IMR-90 (cell line): ENCODE data around the gene DNAH8. TPM values are rescaled to one million over a fixed set of nuclear protein-coding genes. Genes with fewer than 3 reads are reported as not detected.

Experiments used
- ATAC-seq: fragments of 200-7000 bp; cut with Tn5 transposase; 2 replicates; pipeline ENCODE4 v1.9.1; 2020; ENCODE audit warnings: low read depth, mild to moderate bottlenecking, moderate library complexity
- BruUV-seq: library from RNA; stranded (reverse); fragments of 400-500 nt; replicated peaks from 2 replicates; lab custom pipeline; 2021; lab: Mats Ljungman, UMichigan
- CTCF ChIA-PET: fragments of 300-600 bp; formaldehyde crosslinking; extraction: SDS; loops from one replicate; lab custom pipeline; 2021; ENCODE audit warnings: antibody characterized with exemption; lab: Yijun Ruan, JAX
- POLR2A ChIA-PET: fragments of 300-600 bp; sonication (Branson Sonifier 250); formaldehyde crosslinking; loops from one replicate; lab custom pipeline; 2022; ENCODE audit warnings: antibody characterized with exemption; ENCODE audit not compliant: unreplicated experiment; lab: Charles Lee
- DNase-seq: peaks from one replicate; pipeline ENCODE4 v3.0.0; 2013
- H2AFZ ChIP-seq: replicated peaks from 2 replicates; pipeline ENCODE3; 2013; ENCODE audit warnings: low read length, mild to moderate bottlenecking; ENCODE audit not compliant: poor library complexity
- H2AK5ac ChIP-seq: 2 replicates; pipeline ENCODE4 v1.6.1; 2013; ENCODE audit warnings: low read depth, low read length, inconsistent platforms
- H2AK9ac ChIP-seq: replicated peaks from 2 replicates; pipeline ENCODE3; 2013; ENCODE audit warnings: mild to moderate bottlenecking, low read depth, low read length, moderate library complexity; ENCODE audit not compliant: poor library complexity
- H2BK120ac ChIP-seq: 2 replicates; pipeline ENCODE4 v1.6.1; 2013; ENCODE audit warnings: low read depth, low read length, inconsistent platforms
- H2BK15ac ChIP-seq: 3 replicates; pipeline ENCODE4 v1.6.1; 2013; ENCODE audit warnings: low read depth, low read length, inconsistent platforms
- H2BK20ac ChIP-seq: 2 replicates; pipeline ENCODE4 v1.6.1; 2013; ENCODE audit warnings: low read depth, mild to moderate bottlenecking, inconsistent platforms, low read length, moderate library complexity
- H2BK5ac ChIP-seq: 2 replicates; pipeline ENCODE4 v1.6.1; 2013; ENCODE audit warnings: mild to moderate bottlenecking, low read depth, low read length, inconsistent platforms; ENCODE audit not compliant: poor library complexity, severe bottlenecking
- H3K14ac ChIP-seq: replicated peaks from 2 replicates; pipeline ENCODE4 v1.6.1; 2013; ENCODE audit warnings: low read depth, low read length, inconsistent platforms
- H3K18ac ChIP-seq: 2 replicates; pipeline ENCODE4 v1.6.1; 2013; ENCODE audit warnings: low read depth, low read length, control low read depth
- H3K23ac ChIP-seq: 2 replicates; pipeline ENCODE4 v1.6.1; 2013; ENCODE audit warnings: low read depth, low read length, inconsistent platforms
- H3K27ac ChIP-seq: 2 replicates; pipeline ENCODE4 v1.5.1; 2013; ENCODE audit warnings: mild to moderate bottlenecking, control low read depth, low read length; ENCODE audit not compliant: insufficient read depth
- H3K27me3 ChIP-seq: 2 replicates; pipeline ENCODE4 v1.6.1; 2013; ENCODE audit warnings: low read length; ENCODE audit not compliant: control insufficient read depth, insufficient read depth
- H3K36me3 ChIP-seq: 2 replicates; pipeline ENCODE4 v1.6.1; 2013; ENCODE audit warnings: low read length, mixed read lengths; ENCODE audit not compliant: control insufficient read depth, insufficient read depth
- H3K4ac ChIP-seq: 2 replicates; pipeline ENCODE4 v1.6.1; 2013; ENCODE audit warnings: low read depth, low read length, inconsistent platforms
- H3K4me1 ChIP-seq: 2 replicates; pipeline ENCODE4 v1.6.1; 2013; ENCODE audit warnings: low read length, mixed read lengths; ENCODE audit not compliant: control insufficient read depth, insufficient read depth
- H3K4me2 ChIP-seq: 2 replicates; pipeline ENCODE4 v1.6.1; 2013; ENCODE audit warnings: low read depth, mild to moderate bottlenecking, control low read depth, low read length, moderate library complexity
- H3K4me3 ChIP-seq: 2 replicates; pipeline ENCODE4 v1.5.1; 2013; ENCODE audit warnings: low read depth, mild to moderate bottlenecking, control low read depth, low read length, moderate library complexity; ENCODE audit not compliant: insufficient read depth
- H3K56ac ChIP-seq: 2 replicates; pipeline ENCODE4 v1.6.1; 2013; ENCODE audit warnings: low read length, inconsistent platforms; ENCODE audit not compliant: insufficient read depth; ENCODE audit errors: extremely low read depth
- H3K79me1 ChIP-seq, 2 experiments: 2 replicates each; pipeline ENCODE4 v1.6.1; 2013; ENCODE audit warnings: low read length in 2 of 2, inconsistent platforms in 1 of 2, low read depth in 1 of 2
- H3K9ac ChIP-seq: 2 replicates; pipeline ENCODE4 v1.6.1; 2013; ENCODE audit warnings: low read depth, low read length, control low read depth
- H3K9me1 ChIP-seq: 2 replicates; pipeline ENCODE4 v1.6.1; 2013; ENCODE audit warnings: low read length, inconsistent platforms; ENCODE audit not compliant: insufficient read depth
- H3K9me3 ChIP-seq: 2 replicates; pipeline ENCODE4 v1.6.1; 2013; ENCODE audit warnings: low read length; ENCODE audit not compliant: control insufficient read depth, insufficient read depth
- H4K20me1 ChIP-seq: 2 replicates; pipeline ENCODE4 v1.6.1; 2013; ENCODE audit warnings: low read length, inconsistent platforms; ENCODE audit not compliant: insufficient read depth
- H4K5ac ChIP-seq: 2 replicates; pipeline ENCODE4 v1.6.1; 2013; ENCODE audit warnings: mild to moderate bottlenecking, low read depth, low read length, control low read depth
- H4K8ac ChIP-seq, 2 experiments: 2 replicates each; pipeline ENCODE4 v1.6.1; 2013; ENCODE audit warnings: low read depth in 2 of 2, low read length in 2 of 2, control low read depth in 1 of 2, inconsistent platforms in 1 of 2
- H4K91ac ChIP-seq: 2 replicates; pipeline ENCODE4 v1.6.1; 2013; ENCODE audit warnings: low read depth, low read length, inconsistent platforms; ENCODE audit not compliant: insufficient read depth
- BHLHE40 ChIP-seq: fragments of 150-350 bp; IDR thresholded peaks from 2 replicates; pipeline ENCODE4 v1.6.1; 2016; ENCODE audit warnings: mild to moderate bottlenecking, low read depth, low read length
- CEBPB ChIP-seq: IDR thresholded peaks from 2 replicates; pipeline ENCODE4 v1.6.1; 2012; ENCODE audit warnings: low read depth, low read length, improper control_type of control experiment
- CHD1 ChIP-seq: IDR thresholded peaks from 2 replicates; pipeline ENCODE4 v1.6.1; 2012; ENCODE audit warnings: low read depth, low read length, improper control_type of control experiment
- CTCF ChIP-seq: conservative IDR thresholded peaks from 2 replicates; pipeline ENCODE4 v1.5.1; 2012; ENCODE audit warnings: mild to moderate bottlenecking, low read depth, low read length, improper control_type of control experiment
- FOS ChIP-seq: fragments of 150-350 bp; IDR thresholded peaks from 2 replicates; pipeline ENCODE4 v1.6.1; 2016; ENCODE audit warnings: low read depth, low read length
- MAFK ChIP-seq: IDR thresholded peaks from 2 replicates; pipeline ENCODE4 v1.6.1; 2012; ENCODE audit warnings: low read depth, low read length, improper control_type of control experiment
- MAZ ChIP-seq: IDR thresholded peaks from 2 replicates; pipeline ENCODE4 v1.6.1; 2012; ENCODE audit warnings: low read depth, mild to moderate bottlenecking, low read length, improper control_type of control experiment, moderate library complexity, borderline replicate concordance
- MXI1 ChIP-seq: IDR thresholded peaks from 2 replicates; pipeline ENCODE4 v1.6.1; 2012; ENCODE audit warnings: low read depth, mild to moderate bottlenecking, low read length, moderate library complexity, borderline replicate concordance
- NFE2L2 ChIP-seq: fragments of 150-350 bp; IDR thresholded peaks from 2 replicates; pipeline ENCODE4 v1.6.1; 2016; ENCODE audit warnings: low read depth, mild to moderate bottlenecking, low read length
- POLR2A ChIP-seq: IDR thresholded peaks from 2 replicates; pipeline ENCODE4 v1.6.1; 2012; ENCODE audit warnings: mild to moderate bottlenecking, low read depth, low read length
- RCOR1 ChIP-seq: IDR thresholded peaks from 2 replicates; pipeline ENCODE4 v1.6.1; 2012; ENCODE audit warnings: mild to moderate bottlenecking, low read length, improper control_type of control experiment; ENCODE audit not compliant: insufficient replicate concordance
- RFX5 ChIP-seq: IDR thresholded peaks from 2 replicates; pipeline ENCODE4 v1.8.0; 2012; ENCODE audit warnings: low read depth, mild to moderate bottlenecking, low read length, moderate library complexity
- SMC3 ChIP-seq: fragments of 150-350 bp; IDR thresholded peaks from 2 replicates; pipeline ENCODE4 v1.6.1; 2016; ENCODE audit warnings: low read depth, mild to moderate bottlenecking, antibody characterized with exemption, low read length, moderate library complexity
- WGBS, 2 experiments: methylation state at CpG; one replicate each; pipeline versions ENCODE4 v1.1.5 to v1.1.7; 2013; ENCODE audit warnings: missing lambda C conversion rate in 2 of 2; ENCODE audit not compliant: insufficient read length in 1 of 2; ENCODE audit errors: extremely low coverage in 2 of 2; 5-methylcytosine and 5-hydroxymethylcytosine counted together
- dilution Hi-C: fragments of 300-500 bp; cut with HindIII; formaldehyde crosslinking; loops from one replicate; pipeline ENCODE4 v1.14.3; 2018; ENCODE audit warnings: low sequenced_read_pairs; ENCODE audit not compliant: unreplicated experiment
- in situ Hi-C: fragments of 300-500 bp; cut with MboI; formaldehyde crosslinking; loops from 3 replicates; pipeline ENCODE4 v1.14.3; 2019; ENCODE audit warnings: low sequenced_read_pairs, inconsistent platforms, mixed read lengths
- intact Hi-C: fragments of 100-400 bp; cut with micrococcal nuclease; formaldehyde crosslinking; loops from 2 replicates; pipeline ENCODE4 v1.10.0; 2022
- polyA plus RNA-seq, 3 experiments: library from polyadenylated mRNA; depleted of rRNA; stranded (reverse); fragments of >200 nt; gene quantifications; 2 replicates each; pipeline ENCODE4 v1.2.3, GENCODE V29; 2012; ENCODE audit warnings: low replicate concordance in 1 of 3
- total RNA-seq: library from RNA; depleted of rRNA; stranded (reverse); fragments of >200 nt; gene quantifications from 2 replicates; pipeline ENCODE4 v1.2.3, GENCODE V29; 2012

The DNAH8 gene
- total and polyA plus RNA-seq, 2 of the 4 experiments (the other 2 are of a cell fraction), result not detected

GRCh38 chr6:38724343-38724742, 9.2 kb downstream of the DNAH8 start:
- Histone ChIP-seq H4K91ac (no peak overlapping the region), H3K4me1 (no peaks in the 10 kb centered on the region), H2BK120ac (no peak overlapping the region), H3K9ac (no peak overlapping the region), H2AFZ (no peak overlapping the region), H3K27me3 (peaks cover 4% of the 10 kb centered on the region), H3K36me3 (no peaks in the 10 kb centered on the region), H3K14ac (no peak overlapping the region), H3K79me1 (no peaks in the 10 kb centered on the region), H3K9me3 (no peaks in the 10 kb centered on the region), H4K5ac (no peak overlapping the region), H3K27ac (no peak overlapping the region), H2BK15ac (no peak overlapping the region), H3K18ac (no peak overlapping the region), H3K23ac (no peak overlapping the region), H4K20me1 (no peaks in the 10 kb centered on the region), H3K4ac (no peak overlapping the region), H2AK5ac (no peak overlapping the region), H4K8ac (no peak overlapping the region), H2AK9ac (no peak overlapping the region), H3K4me2 (no peak overlapping the region), H3K4me3 (no peak overlapping the region), H3K56ac (no peak overlapping the region), H2BK5ac (no peak overlapping the region), H3K9me1 (no peaks in the 10 kb centered on the region), H2BK20ac (no peak overlapping the region)
- WGBS, 2 experiments, result no CpG with 5 or more reads among the region's 5 CpGs
- ATAC-seq (no peak), DNase-seq (no peak)
- in situ Hi-C loops (no loop called here), dilution Hi-C loops (no loop called here), intact Hi-C loops (no loop called here)
- POLR2A ChIA-PET, result no interaction called here
- no peak for TF ChIP-seq MAZ
- no peak for TF ChIP-seq CTCF
- TF ChIP-seq MXI1, result no peak
- TF ChIP-seq BHLHE40, result no peak
- no peak for TF ChIP-seq FOS
- no peak for TF ChIP-seq CEBPB
- TF ChIP-seq RCOR1, result no peak
- no peak for TF ChIP-seq CHD1
- TF ChIP-seq POLR2A, result no peak
- no peak for TF ChIP-seq MAFK
- TF ChIP-seq RFX5, result no peak
- no peak for TF ChIP-seq SMC3
- no peak for TF ChIP-seq NFE2L2
- no TSS peak for BruUV-seq
- CTCF ChIA-PET, result no interaction called here
